Thymus (tissue), 11 donors: ENCODE results near the gene TTC3. TPM values are rescaled to one million over a fixed set of nuclear protein-coding genes. Genes with fewer than 3 reads are reported as not detected.
"Not testable (repeated sequence)": the region's sequence is repeated elsewhere in the genome, so short reads cannot be mapped to it uniquely, and the experiment has no call there.

Experiments
- DNase-seq, 9 donors: peaks; one replicate each; pipeline ENCODE4 v3.0.0-alpha.2; 2013; ENCODE audit warnings: low spot score in 9 of 9, low read depth in 6 of 9, missing footprints in 1 of 9
- H3K27ac ChIP-seq, 2 donors: one replicate each; pipeline ENCODE4 v1.5.1; 2013; ENCODE audit warnings: control low read depth in 1 of 2, low read depth in 1 of 2, low read length in 1 of 2, mild to moderate bottlenecking in 1 of 2, moderate library complexity in 1 of 2
- H3K27me3 ChIP-seq, 2 donors: one replicate each; pipeline ENCODE4 v1.5.1; 2013; ENCODE audit warnings: low read length in 1 of 2; ENCODE audit not compliant: control insufficient read depth in 2 of 2, insufficient read depth in 1 of 2
- H3K36me3 ChIP-seq, 2 donors: one replicate each; pipeline ENCODE4 v1.5.1; 2013; ENCODE audit warnings: low read length in 1 of 2, mild to moderate bottlenecking in 1 of 2, moderate library complexity in 1 of 2; ENCODE audit not compliant: control insufficient read depth in 2 of 2, insufficient read depth in 2 of 2
- H3K4me1 ChIP-seq, 2 donors: one replicate each; pipeline ENCODE4 v1.5.1; 2013; ENCODE audit warnings: low read length in 2 of 2; ENCODE audit not compliant: control insufficient read depth in 2 of 2, insufficient read depth in 2 of 2
- H3K4me3 ChIP-seq, 2 donors: one replicate each; pipeline ENCODE4 v1.5.1; 2013; ENCODE audit warnings: low read length in 2 of 2, control low read depth in 1 of 2, mild to moderate bottlenecking in 1 of 2
- H3K9me3 ChIP-seq, 2 donors: one replicate each; pipeline ENCODE4 v1.5.1; 2013; ENCODE audit warnings: low read length in 1 of 2, mild to moderate bottlenecking in 1 of 2; ENCODE audit not compliant: control insufficient read depth in 2 of 2, insufficient read depth in 1 of 2
- WGBS: extraction: QIAGEN DNeasy Blood & Tissue Kit; methylation state at CpG from one replicate; pipeline ENCODE4 v1.1.7; 2013; 5-methylcytosine and 5-hydroxymethylcytosine counted together
- polyA plus RNA-seq: library from polyadenylated mRNA; stranded (reverse); fragments of 200-250 nt; gene quantifications from one replicate; pipeline ENCODE4 v1.2.3, GENCODE V29; 2013
- total RNA-seq: library from RNA; stranded (reverse); fragments of 120-200 nt; gene quantifications from one replicate; pipeline ENCODE4 v1.2.4, GENCODE V29; 2013
- donor health status: healthy.

The TTC3 gene
- total and polyA plus RNA-seq, 2 donors = 37.7 to 80.2 TPM

DNA sequence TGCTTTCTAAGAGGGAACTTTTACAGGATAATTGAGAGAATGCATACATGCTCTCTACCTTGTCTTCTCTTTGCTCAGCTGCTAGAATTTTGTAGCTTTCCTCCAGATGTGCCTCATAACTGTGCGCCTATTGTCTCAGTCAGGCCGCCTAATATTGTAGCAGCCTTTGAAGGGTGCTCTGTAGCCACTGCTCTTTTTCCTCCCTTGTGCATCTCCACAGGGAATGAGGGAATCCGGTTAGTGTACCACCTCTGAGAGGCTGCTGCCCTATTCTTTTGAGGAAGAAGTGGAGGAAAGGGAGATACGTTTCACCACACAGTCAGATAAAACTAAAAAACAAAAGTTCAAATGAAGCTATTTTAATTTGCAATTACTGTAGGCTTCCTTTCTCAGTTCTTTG, 22.8 kb downstream of the TTC3 start:
- no peaks in the 10 kb centered on the region for H3K27me3 ChIP-seq
- H3K9me3 ChIP-seq = no peaks in the 10 kb centered on the region
- no peak for DNase-seq
- H3K4me3 ChIP-seq = no peak overlapping the region
- 96% methylated on average over 4 of the region's 4 CpGs for WGBS
- H3K27ac ChIP-seq = no peak overlapping the region
- H3K4me1 ChIP-seq = no peaks in the 10 kb centered on the region
- H3K36me3 ChIP-seq = peaks cover 9 to 30% of the 10 kb centered on the region in 2 donors

DNA sequence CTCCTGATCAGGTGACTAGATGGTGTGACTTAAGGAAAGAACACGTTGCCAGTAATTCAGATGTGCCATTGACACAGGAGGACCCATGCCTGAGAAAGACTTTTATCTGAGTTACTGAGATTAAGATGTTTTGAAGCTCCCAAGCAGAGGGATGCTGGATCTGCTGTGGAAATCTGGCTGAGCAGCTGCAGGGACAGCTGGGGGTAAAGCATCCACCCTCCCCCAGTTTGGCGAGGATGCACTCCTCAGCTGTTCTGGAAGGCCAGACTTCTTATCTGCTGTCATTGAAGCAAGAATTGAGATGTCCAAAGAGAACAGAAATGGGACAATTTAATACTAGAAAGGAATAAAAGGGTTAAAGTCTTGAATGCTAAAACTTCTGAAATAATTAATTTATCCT, 25.7 kb downstream of the TTC3 start:
- Histone ChIP-seq H3K36me3 (peaks cover 9 to 30% of the 10 kb centered on the region in 2 donors), H3K4me1 (no peaks in the 10 kb centered on the region), H3K4me3 (no peak overlapping the region), H3K27ac (no peak overlapping the region), H3K9me3 (no peaks in the 10 kb centered on the region), H3K27me3 (no peaks in the 10 kb centered on the region)
- WGBS = 95% methylated on average over 2 of the region's 2 CpGs
- no peak for DNase-seq

DNA sequence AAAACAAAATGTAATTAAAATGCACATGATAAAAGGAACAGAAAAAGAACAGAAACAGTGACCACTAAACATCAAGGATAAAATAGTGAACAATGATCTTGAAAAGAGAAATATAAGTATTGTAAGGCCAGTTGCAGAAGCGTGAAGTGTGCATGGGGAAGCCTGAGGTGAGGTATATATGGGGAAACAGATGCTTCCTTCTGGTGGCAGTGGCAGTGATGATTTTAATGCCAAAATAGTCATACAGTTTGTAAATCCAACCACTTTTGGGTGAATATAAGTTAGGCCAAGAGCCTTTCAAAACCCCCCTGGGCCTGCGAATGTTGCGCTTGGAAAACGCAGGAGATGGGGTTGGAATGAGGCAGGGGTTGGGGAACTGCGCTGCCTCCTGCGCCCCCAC, 27.3 kb downstream of the TTC3 start:
- Histone ChIP-seq H3K4me1 (no peaks in the 10 kb centered on the region), H3K4me3 (no peak overlapping the region), H3K27ac (no peak overlapping the region), H3K27me3 (no peaks in the 10 kb centered on the region), H3K9me3 (no peaks in the 10 kb centered on the region), H3K36me3 (peaks cover 9 to 29% of the 10 kb centered on the region in 2 donors)
- no peak for DNase-seq
- WGBS = 92% methylated on average over 6 of the region's 6 CpGs

DNA sequence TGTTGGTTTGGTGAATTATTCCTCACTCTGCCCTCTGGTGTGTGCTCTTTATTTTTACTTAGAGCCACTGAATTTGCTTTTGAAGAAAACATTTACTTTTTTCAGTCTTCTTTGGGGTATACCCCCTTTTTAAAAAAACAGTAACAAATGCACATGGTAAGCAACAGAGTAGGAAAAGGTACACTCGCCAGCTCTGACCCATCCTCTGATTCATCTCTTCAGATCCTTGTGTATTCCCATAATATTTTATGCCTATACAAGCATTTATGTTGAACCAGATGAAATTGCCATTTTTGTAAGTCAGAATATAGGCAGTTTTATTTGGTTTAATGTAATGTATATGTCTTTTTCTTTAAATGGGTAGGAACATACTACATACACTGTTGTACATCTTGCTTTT, 28.3 kb downstream of the TTC3 start:
- Histone ChIP-seq H3K9me3 (no peaks in the 10 kb centered on the region), H3K4me3 (no peak overlapping the region), H3K27me3 (no peaks in the 10 kb centered on the region), H3K4me1 (no peaks in the 10 kb centered on the region), H3K36me3 (peaks cover 9 to 23% of the 10 kb centered on the region in 2 donors), H3K27ac (no peak overlapping the region)
- 93% methylated on average over 1 of the region's 1 CpG for WGBS
- DNase-seq = no peak

DNA sequence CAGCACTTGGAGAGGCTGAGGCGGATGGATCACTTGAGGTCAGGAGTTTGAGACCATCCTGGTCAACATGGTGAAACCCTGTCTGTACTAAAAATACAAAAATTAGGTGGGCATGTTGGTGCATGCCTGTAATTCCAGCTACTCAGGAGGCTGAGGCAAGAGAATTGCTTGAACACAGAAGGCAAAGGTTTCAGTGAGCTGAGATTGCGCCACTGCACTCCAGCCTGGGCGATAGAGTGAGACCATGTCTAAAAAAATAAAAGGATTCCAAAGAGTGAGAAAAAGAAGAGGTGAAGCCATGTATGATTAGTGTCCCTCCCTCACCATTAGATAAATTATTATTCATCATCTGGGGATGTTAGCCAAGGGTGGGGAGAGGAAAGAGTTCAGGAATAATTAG, 29.7 kb downstream of the TTC3 start:
- not testable (repeated sequence) for DNase-seq, H3K9me3 ChIP-seq, H3K4me1 ChIP-seq, H3K4me3 ChIP-seq, H3K27me3 ChIP-seq, H3K27ac ChIP-seq
- peaks cover 9 to 20% of the 10 kb centered on the region in 2 donors for H3K36me3 ChIP-seq
- WGBS = 95% methylated on average over 3 of the region's 3 CpGs

DNA sequence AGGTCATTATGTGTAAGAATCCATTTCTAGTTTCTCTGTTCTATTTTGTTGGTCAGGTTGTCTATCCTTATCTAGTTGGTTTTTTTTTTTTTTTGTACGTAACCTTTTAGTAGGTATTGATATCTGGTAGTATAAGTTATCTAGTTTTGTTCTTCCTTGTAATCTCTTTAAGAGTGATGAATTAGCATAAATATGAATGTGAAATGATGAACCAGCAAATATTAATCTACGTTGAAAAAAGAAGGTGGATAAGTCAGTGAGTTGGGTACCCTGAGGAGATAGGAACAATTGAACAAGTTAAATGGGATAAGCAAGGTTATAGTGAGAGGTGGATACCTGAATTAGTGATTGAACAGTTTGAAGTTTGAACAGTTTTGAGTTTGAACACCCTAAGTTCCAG, 33.9 kb downstream of the TTC3 start:
- DNase-seq = no peak
- Histone ChIP-seq H3K27me3 (no peaks in the 10 kb centered on the region), H3K36me3 (peaks cover 0 to 6% of the 10 kb centered on the region in 2 donors), H3K27ac (no peak overlapping the region), H3K4me1 (no peaks in the 10 kb centered on the region), H3K9me3 (peaks cover 0 to 4% of the 10 kb centered on the region in 2 donors), H3K4me3 (no peak overlapping the region)
- WGBS = 96% methylated on average over 2 of the region's 2 CpGs

DNA sequence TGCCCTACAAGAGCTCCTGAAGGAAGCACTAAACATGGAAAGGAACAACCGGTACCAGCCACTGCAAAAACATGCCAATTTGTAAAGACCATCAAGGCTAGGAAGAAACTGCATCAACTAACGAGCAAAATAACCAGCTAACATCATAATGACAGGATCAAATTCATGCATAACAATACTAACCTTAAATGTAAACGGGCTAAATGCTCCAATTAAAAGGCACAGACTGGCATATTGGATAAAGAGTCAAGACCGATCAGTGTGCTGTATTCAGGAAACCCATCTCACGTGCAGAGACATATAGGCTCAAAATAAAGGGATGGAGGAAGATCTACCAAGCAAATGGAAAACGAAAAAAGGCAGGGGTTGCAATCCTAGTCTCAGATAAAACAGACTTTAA, 38.0 kb downstream of the TTC3 start:
- H3K4me1 ChIP-seq, H3K27ac ChIP-seq, DNase-seq, H3K36me3 ChIP-seq, H3K27me3 ChIP-seq, H3K4me3 ChIP-seq, H3K9me3 ChIP-seq: not testable (repeated sequence)
- WGBS = 92% methylated on average over 5 of the region's 6 CpGs

DNA sequence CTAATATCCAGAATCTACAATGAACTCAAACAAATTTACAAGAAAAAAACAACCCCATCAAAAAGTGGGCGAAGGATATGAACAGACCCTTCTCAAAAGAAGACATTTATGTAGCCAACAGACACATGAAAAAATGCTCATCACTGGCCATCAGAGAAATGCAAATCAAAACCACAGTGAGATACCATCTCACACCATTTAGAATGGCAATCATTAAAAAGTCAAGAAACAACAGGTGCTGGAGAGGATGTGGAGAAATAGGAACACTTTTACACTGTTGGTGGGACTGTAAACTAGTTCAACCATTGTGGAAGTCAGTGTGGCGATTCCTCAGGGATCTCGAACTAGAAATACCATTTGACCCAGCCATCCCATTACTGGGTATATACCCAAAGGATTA, 41.2 kb downstream of the TTC3 start:
- not testable (repeated sequence) for H3K9me3 ChIP-seq, H3K27me3 ChIP-seq, H3K36me3 ChIP-seq, H3K4me3 ChIP-seq, H3K27ac ChIP-seq, DNase-seq, H3K4me1 ChIP-seq
- 93% methylated on average over 1 of the region's 3 CpGs for WGBS

DNA sequence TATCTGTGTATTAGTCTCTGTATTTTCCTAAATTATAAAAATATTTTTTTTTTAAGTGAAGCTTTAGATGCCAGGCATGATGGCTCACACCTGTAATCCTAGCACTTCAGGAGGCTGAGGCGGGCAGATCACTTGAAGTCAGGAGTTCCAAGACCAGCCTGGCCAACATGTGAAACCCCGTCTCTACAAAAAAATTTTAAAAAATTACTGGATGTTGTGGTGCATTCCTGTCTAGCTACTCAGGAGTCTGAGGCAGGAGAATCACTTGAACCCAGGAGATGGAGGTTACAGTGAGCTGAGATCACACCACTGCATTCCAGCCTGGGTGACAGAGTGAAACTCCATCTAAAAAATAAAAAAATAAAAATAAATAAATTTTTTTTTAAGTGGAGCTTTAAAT, 43.4 kb downstream of the TTC3 start:
- not testable (repeated sequence) for H3K27ac ChIP-seq, H3K36me3 ChIP-seq, DNase-seq, H3K9me3 ChIP-seq, H3K4me3 ChIP-seq, H3K4me1 ChIP-seq, H3K27me3 ChIP-seq
- WGBS = 97% methylated on average over 2 of the region's 2 CpGs

DNA sequence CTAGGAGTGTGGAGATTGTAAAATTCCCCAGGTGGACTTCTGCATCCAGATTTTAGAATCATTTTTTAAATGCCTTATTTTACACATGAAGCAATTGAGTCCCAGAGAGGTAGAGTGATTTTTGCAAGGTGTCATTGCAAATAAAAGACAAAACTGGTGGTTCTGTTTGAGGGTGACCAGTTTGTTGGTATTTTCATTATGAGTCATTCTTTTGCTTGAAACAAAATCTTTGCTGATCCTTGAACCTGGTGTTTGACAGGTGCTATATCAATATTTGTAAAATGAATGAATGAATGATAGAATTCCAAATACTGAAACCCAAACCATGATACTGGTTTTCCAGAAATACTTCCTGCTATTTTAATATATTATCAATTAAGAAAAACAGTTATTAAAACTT, 44.1 kb downstream of the TTC3 start:
- Histone ChIP-seq H3K9me3 (no peaks in the 10 kb centered on the region), H3K4me1 (no peaks in the 10 kb centered on the region), H3K27me3 (no peaks in the 10 kb centered on the region), H3K36me3 (no peaks in the 10 kb centered on the region), H3K4me3 (no peak overlapping the region), H3K27ac (no peak overlapping the region)
- DNase-seq = no peak
